Liver (tissue), 9 donors: Measurements from ENCODE around the gene LYPLAL1. TPM values are rescaled to one million over a fixed set of nuclear protein-coding genes. Genes with fewer than 3 reads are reported as not detected.

Experiments used
- DNase-seq: peaks from one replicate; pipeline ENCODE4 v3.0.0-alpha.2; 2017; ENCODE audit warnings: low spot score
- H3K27ac ChIP-seq, 2 donors: one replicate each; pipeline ENCODE4 v1.7.0; 2013; ENCODE audit warnings: inconsistent platforms in 2 of 2, low read length in 2 of 2, control low read depth in 1 of 2, low read depth in 1 of 2, mild to moderate bottlenecking in 1 of 2
- H3K27me3 ChIP-seq, 4 donors: one replicate each; pipeline versions ENCODE4 v1.6.1 to v1.7.0; 2013; ENCODE audit warnings: low read length in 3 of 4, inconsistent platforms in 1 of 4, mild to moderate bottlenecking in 1 of 4, moderate library complexity in 1 of 4; ENCODE audit not compliant: control insufficient read depth in 4 of 4, insufficient read depth in 4 of 4
- H3K36me3 ChIP-seq, 4 donors: one replicate each; pipeline versions ENCODE4 v1.6.1 to v1.7.0; 2013; ENCODE audit warnings: low read length in 3 of 4, mild to moderate bottlenecking in 3 of 4, low read depth in 1 of 4, moderate library complexity in 1 of 4; ENCODE audit not compliant: control insufficient read depth in 4 of 4, insufficient read depth in 3 of 4
- H3K4me1 ChIP-seq, 4 donors: one replicate each; pipeline versions ENCODE4 v1.6.1 to v1.7.0; 2013; ENCODE audit warnings: low read length in 3 of 4, mild to moderate bottlenecking in 3 of 4, moderate library complexity in 1 of 4; ENCODE audit not compliant: control insufficient read depth in 4 of 4, insufficient read depth in 4 of 4
- H3K4me3 ChIP-seq, 3 donors: one replicate each; pipeline versions ENCODE4 v1.6.1 to v1.7.0; 2013; ENCODE audit warnings: low read length in 3 of 3, control low read depth in 1 of 3, low read depth in 1 of 3, mild to moderate bottlenecking in 1 of 3
- H3K9ac ChIP-seq, 2 donors: one replicate each; pipeline ENCODE4 v1.7.0; 2013; ENCODE audit warnings: low read length in 2 of 2, mild to moderate bottlenecking in 2 of 2, moderate library complexity in 2 of 2, control low read depth in 1 of 2, low read depth in 1 of 2
- H3K9me3 ChIP-seq, 4 donors: one replicate each; pipeline versions ENCODE4 v1.6.1 to v1.7.0; 2013; ENCODE audit warnings: low read length in 3 of 4; ENCODE audit not compliant: control insufficient read depth in 4 of 4
- CTCF ChIP-seq: fragments of 150-350 bp; IDR thresholded peaks from 2 replicates; pipeline ENCODE4 v1.5.1; 2017; ENCODE audit warnings: improper control_type of control experiment, low read depth, low read length; ENCODE audit not compliant: missing input control
- EGR1 ChIP-seq, 2 donors: IDR thresholded peaks; 2 replicates each; pipeline ENCODE4 v1.6.1; 2016 to 2018; ENCODE audit warnings: antibody characterized with exemption in 2 of 2, low read depth in 2 of 2
- FOXA1 ChIP-seq: IDR thresholded peaks from 2 replicates; pipeline ENCODE4 v1.6.1; 2016; ENCODE audit warnings: antibody characterized with exemption
- FOXA2 ChIP-seq: IDR thresholded peaks from 2 replicates; pipeline ENCODE4 v1.6.1; 2016; ENCODE audit warnings: antibody characterized with exemption
- GABPA ChIP-seq, 2 donors: IDR thresholded peaks in 1 of 2; conservative IDR thresholded peaks in 1 of 2; 2 replicates each; pipeline ENCODE4 v1.6.1; 2016; ENCODE audit warnings: antibody characterized with exemption in 2 of 2, mild to moderate bottlenecking in 1 of 2, moderate library complexity in 1 of 2
- HNF4A ChIP-seq, 2 donors: conservative IDR thresholded peaks; 2 replicates each; pipeline ENCODE4 v1.6.1; 2016; ENCODE audit warnings: antibody characterized with exemption in 2 of 2, mild to moderate bottlenecking in 2 of 2
- HNF4G ChIP-seq: IDR thresholded peaks from 2 replicates; pipeline ENCODE4 v1.6.1; 2016; ENCODE audit warnings: antibody characterized with exemption
- JUND ChIP-seq, 2 donors: IDR thresholded peaks; 2 replicates each; pipeline ENCODE4 v1.6.1; 2016; ENCODE audit warnings: antibody characterized with exemption in 2 of 2
- NR2F2 ChIP-seq: IDR thresholded peaks from 2 replicates; pipeline ENCODE4 v1.6.1; 2016; ENCODE audit warnings: antibody characterized with exemption
- RAD21 ChIP-seq, 2 donors: IDR thresholded peaks; 2 replicates each; pipeline ENCODE4 v1.6.1; 2016; ENCODE audit warnings: antibody characterized with exemption in 2 of 2, mild to moderate bottlenecking in 2 of 2
- REST ChIP-seq: IDR thresholded peaks from 2 replicates; pipeline ENCODE4 v1.6.1; 2016; ENCODE audit warnings: antibody characterized with exemption, mild to moderate bottlenecking
- RXRA ChIP-seq, 2 donors: IDR thresholded peaks; 2 replicates each; pipeline ENCODE4 v1.6.1; 2017 to 2018; ENCODE audit warnings: antibody characterized with exemption in 2 of 2, mild to moderate bottlenecking in 1 of 2
- SP1 ChIP-seq: IDR thresholded peaks from 2 replicates; pipeline ENCODE4 v1.6.1; 2018; ENCODE audit warnings: antibody characterized with exemption, mild to moderate bottlenecking
- TAF1 ChIP-seq: conservative IDR thresholded peaks from 2 replicates; pipeline ENCODE4 v1.6.1; 2016; ENCODE audit warnings: antibody characterized with exemption, mild to moderate bottlenecking
- YY1 ChIP-seq: IDR thresholded peaks from 2 replicates; pipeline ENCODE4 v1.6.1; 2016; ENCODE audit warnings: antibody characterized with exemption, mild to moderate bottlenecking
- WGBS: extraction: QIAGEN DNeasy Blood & Tissue Kit; methylation state at CpG from one replicate; pipeline ENCODE4 v1.1.7; 2013; 5-methylcytosine and 5-hydroxymethylcytosine counted together
- polyA plus RNA-seq, 2 donors: library from polyadenylated mRNA; stranded (reverse) in 1 of 2; unstranded in 1 of 2; fragments of 200-250 nt in 1 of 2; fragments of >200 nt in 1 of 2; fragmentation: Nextera tagmentation in 1 of 2; extraction: Ambion mirVana in 1 of 2; gene quantifications; one replicate each; pipeline versions ENCODE4 v1.2.1 to v1.2.3, GENCODE V29; 2013 to 2015
- total RNA-seq, 2 donors: library from RNA; depleted of rRNA; stranded (reverse); fragments of >200 nt; gene quantifications; one replicate each; pipeline ENCODE4 v1.2.3, GENCODE V29; 2014
- TF ChIP-seq, protein P1 (sequence below): IDR thresholded peaks from 2 replicates; pipeline ENCODE4 v1.6.1; 2016; ENCODE audit warnings: antibody characterized with exemption
- TF ChIP-seq, protein P2 (sequence below): IDR thresholded peaks from 2 replicates; pipeline ENCODE4 v1.6.1; 2016; ENCODE audit warnings: antibody characterized with exemption
- donor health status: healthy.
- donor health status: healthy.
- donor health status: healthy.
- donor health status: healthy.
- donor health status: healthy.

Gene LYPLAL1
- total and polyA plus RNA-seq, 4 donors = 10.3 to 57.4 (median 13.7) TPM

- H3K27me3 ChIP-seq = no peaks in the 10 kb centered on the region
- no peak overlapping the region for H3K9ac ChIP-seq
- DNase-seq = no peak
- no peak overlapping the region for H3K4me3 ChIP-seq
- peaks cover 0 to 14% (median 6%) of the 10 kb centered on the region in 4 donors for H3K36me3 ChIP-seq
- H3K9me3 ChIP-seq = no peaks in the 10 kb centered on the region
- no peak overlapping the region for H3K27ac ChIP-seq
- TF ChIP-seq HNF4A (conservative IDR thresholded peaks at IDR 0.05) (no peak), TAF1 (no peak), EGR1 (IDR thresholded peaks at IDR 0.05; ENCODE audit: low read depth in 2 of 2) (no peak), NR2F2 (no peak), GABPA (IDR thresholded peaks at IDR 0.05 in 1 of 2, conservative IDR thresholded peaks at IDR 0.05 in 1 of 2) (no peak), SP1 (no peak), FOXA1 (no peak), CTCF (no peak), FOXA2 (no peak), HNF4G (no peak), RXRA (IDR thresholded peaks at IDR 0.05) (no peak)
- TF ChIP-seq, protein P1, sequence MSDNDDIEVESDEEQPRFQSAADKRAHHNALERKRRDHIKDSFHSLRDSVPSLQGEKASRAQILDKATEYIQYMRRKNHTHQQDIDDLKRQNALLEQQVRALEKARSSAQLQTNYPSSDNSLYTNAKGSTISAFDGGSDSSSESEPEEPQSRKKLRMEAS = no peak
- H3K4me1 ChIP-seq = no peaks in the 10 kb centered on the region
These were observed 41.8 kb downstream of the LYPLAL1 start for GRCh38 chr1:219215477-219215876.

- Histone ChIP-seq H3K9ac (no peak overlapping the region), H3K4me1 (peaks cover 0 to 2% (median 0%) of the 10 kb centered on the region in 4 donors), H3K36me3 (peaks cover 0 to 9% (median 2%) of the 10 kb centered on the region in 4 donors), H3K4me3 (no peak overlapping the region), H3K27ac (no peak overlapping the region), H3K27me3 (no peaks in the 10 kb centered on the region), H3K9me3 (no peaks in the 10 kb centered on the region)
- WGBS = 92% methylated on average over 3 of the region's 3 CpGs
- no peak for DNase-seq
- no peak for TF ChIP-seq RXRA (IDR thresholded peaks at IDR 0.05)
- TF ChIP-seq RAD21 (IDR thresholded peaks at IDR 0.05) = peak in 1 of 2 donors; percentile 8
These were observed 47.3 kb downstream of the LYPLAL1 start for GRCh38 chr1:219220945-219221344.

DNA sequence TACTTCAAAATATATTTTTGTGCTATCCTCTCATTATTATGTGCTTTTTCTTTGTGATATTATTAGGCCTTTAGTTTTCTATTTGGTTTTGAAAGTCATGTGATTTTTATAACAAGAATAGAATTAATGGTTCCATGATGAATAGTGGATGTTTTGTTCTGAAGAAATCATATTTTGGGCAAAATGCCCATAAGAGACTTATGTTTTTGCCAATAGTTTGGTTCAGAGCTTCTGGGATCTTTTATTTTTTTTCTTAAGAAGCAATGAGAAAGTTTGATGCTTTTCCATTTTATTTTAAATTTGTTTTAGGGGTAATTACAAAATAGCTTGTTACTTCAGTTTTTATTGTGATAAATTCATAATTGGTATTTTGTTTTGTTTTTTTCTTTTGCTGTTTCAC is 49.8 kb downstream of the LYPLAL1 start:
- Histone ChIP-seq H3K27ac (no peak overlapping the region), H3K4me3 (no peak overlapping the region), H3K4me1 (peaks cover 0 to 2% (median 0%) of the 10 kb centered on the region in 4 donors), H3K36me3 (peaks cover 0 to 8% (median under 1%) of the 10 kb centered on the region in 4 donors), H3K27me3 (no peaks in the 10 kb centered on the region), H3K9ac (no peak overlapping the region), H3K9me3 (no peaks in the 10 kb centered on the region)
- DNase-seq = no peak
- TF ChIP-seq TAF1 = no peak
- no peak for TF ChIP-seq JUND (IDR thresholded peaks at IDR 0.05)
- TF ChIP-seq HNF4A (conservative IDR thresholded peaks at IDR 0.05) = no peak

GRCh38 chr1:219226196-219226595 is 52.5 kb downstream of the LYPLAL1 start:
- no peak overlapping the region for H3K9ac ChIP-seq
- H3K27ac ChIP-seq = no peak overlapping the region
- peaks cover 0 to 3% (median 0%) of the 10 kb centered on the region in 4 donors for H3K36me3 ChIP-seq
- H3K4me1 ChIP-seq = peaks cover 0 to 2% (median 0%) of the 10 kb centered on the region in 4 donors
- H3K9me3 ChIP-seq = no peaks in the 10 kb centered on the region
- no peak for DNase-seq
- H3K27me3 ChIP-seq = no peaks in the 10 kb centered on the region
- H3K4me3 ChIP-seq = no peak overlapping the region
- WGBS = 95% methylated on average over 2 of the region's 2 CpGs
- no peak for TF ChIP-seq FOXA2
- TF ChIP-seq REST = no peak
- TF ChIP-seq, protein P2, sequence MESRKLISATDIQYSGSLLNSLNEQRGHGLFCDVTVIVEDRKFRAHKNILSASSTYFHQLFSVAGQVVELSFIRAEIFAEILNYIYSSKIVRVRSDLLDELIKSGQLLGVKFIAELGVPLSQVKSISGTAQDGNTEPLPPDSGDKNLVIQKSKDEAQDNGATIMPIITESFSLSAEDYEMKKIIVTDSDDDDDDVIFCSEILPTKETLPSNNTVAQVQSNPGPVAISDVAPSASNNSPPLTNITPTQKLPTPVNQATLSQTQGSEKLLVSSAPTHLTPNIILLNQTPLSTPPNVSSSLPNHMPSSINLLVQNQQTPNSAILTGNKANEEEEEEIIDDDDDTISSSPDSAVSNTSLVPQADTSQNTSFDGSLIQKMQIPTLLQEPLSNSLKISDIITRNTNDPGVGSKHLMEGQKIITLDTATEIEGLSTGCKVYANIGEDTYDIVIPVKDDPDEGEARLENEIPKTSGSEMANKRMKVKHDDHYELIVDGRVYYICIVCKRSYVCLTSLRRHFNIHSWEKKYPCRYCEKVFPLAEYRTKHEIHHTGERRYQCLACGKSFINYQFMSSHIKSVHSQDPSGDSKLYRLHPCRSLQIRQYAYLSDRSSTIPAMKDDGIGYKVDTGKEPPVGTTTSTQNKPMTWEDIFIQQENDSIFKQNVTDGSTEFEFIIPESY = no peak
- TF ChIP-seq RAD21 (IDR thresholded peaks at IDR 0.05) = no peak
- TF ChIP-seq HNF4A (conservative IDR thresholded peaks at IDR 0.05) = no peak
- no peak for TF ChIP-seq EGR1 (IDR thresholded peaks at IDR 0.05; ENCODE audit: low read depth in 2 of 2)
- no peak for TF ChIP-seq YY1
- TF ChIP-seq TAF1 = no peak
- no peak for TF ChIP-seq RXRA (IDR thresholded peaks at IDR 0.05)
- TF ChIP-seq GABPA (IDR thresholded peaks at IDR 0.05 in 1 of 2, conservative IDR thresholded peaks at IDR 0.05 in 1 of 2) = no peak
